Neural crest cell (in vitro differentiated cells): ENCODE data around the gene LDB2. TPM values are rescaled to one million over a fixed set of nuclear protein-coding genes. Genes with fewer than 3 reads are reported as not detected.

Experiments used
- DNase-seq: peaks from one replicate; pipeline ENCODE4 v3.0.0; 2021; ENCODE audit warnings: low read depth, mixed read lengths, low spot score
- H3K27ac Mint-ChIP-seq: one replicate; pipeline ENCODE4 v1.8.0; 2021; ENCODE audit warnings: mild to moderate bottlenecking, mixed read lengths; ENCODE audit not compliant: unreplicated experiment
- H3K27me3 Mint-ChIP-seq: 2 replicates; pipeline ENCODE4 v1.8.0; 2021; ENCODE audit warnings: low read depth, mild to moderate bottlenecking, mixed read lengths
- H3K36me3 Mint-ChIP-seq: 2 replicates; pipeline ENCODE4 v1.8.0; 2021; ENCODE audit warnings: low read depth, mild to moderate bottlenecking, mixed read lengths
- H3K4me1 Mint-ChIP-seq: 2 replicates; pipeline ENCODE4 v1.8.0; 2021; ENCODE audit warnings: mixed read lengths
- H3K4me3 Mint-ChIP-seq: one replicate; pipeline ENCODE4 v1.8.0; 2021; ENCODE audit warnings: mild to moderate bottlenecking, mixed read lengths
- H3K9me3 Mint-ChIP-seq: 2 replicates; pipeline ENCODE4 v1.8.0; 2021; ENCODE audit warnings: mixed read lengths
- total RNA-seq: library from RNA; stranded (reverse); gene quantifications from 2 replicates; pipeline ENCODE4 v1.2.1, GENCODE V29; 2021
- TF ChIP-seq, protein P1 (sequence below): fragments of 200-600 bp; sonication (generic); conservative IDR thresholded peaks from 2 replicates; pipeline ENCODE4 v1.5.0; 2021; ENCODE audit warnings: antibody characterized with exemption, mild to moderate bottlenecking

The LDB2 gene
- total RNA-seq, 1 donor from 2014 or later = 12.7 TPM

GRCh38 chr4:16785793-16786527 is 112.5 kb downstream of the LDB2 start:
- H3K27ac Mint-ChIP-seq = no peak overlapping the region

DNA sequence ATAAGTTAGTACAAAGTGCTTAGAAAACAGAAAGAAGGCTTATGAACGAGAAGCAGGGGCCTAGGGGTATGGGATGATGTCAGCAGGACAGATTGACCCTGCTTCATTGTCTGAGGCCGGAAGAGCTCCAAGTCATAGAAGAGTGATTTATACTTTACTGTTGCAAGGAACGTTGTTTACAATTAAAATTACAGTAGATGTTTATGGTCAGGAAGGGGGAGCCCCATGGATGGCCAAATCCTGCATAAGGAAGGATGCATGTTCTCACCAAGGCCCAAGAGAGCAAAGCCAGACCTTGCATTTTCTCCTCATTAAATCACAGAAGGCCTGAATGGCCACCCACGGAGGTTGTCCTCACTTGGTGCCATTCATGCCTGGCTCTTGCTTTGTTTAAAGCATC is 115.3 kb downstream of the LDB2 start:
- H3K4me1 Mint-ChIP-seq = peaks cover 15% of the 10 kb centered on the region
- peaks cover 3% of the 10 kb centered on the region for H3K9me3 Mint-ChIP-seq
- peaks cover 4% of the 10 kb centered on the region for H3K36me3 Mint-ChIP-seq
- H3K27ac Mint-ChIP-seq = peak overlapping the region; percentile 69
- TF ChIP-seq, protein P1, sequence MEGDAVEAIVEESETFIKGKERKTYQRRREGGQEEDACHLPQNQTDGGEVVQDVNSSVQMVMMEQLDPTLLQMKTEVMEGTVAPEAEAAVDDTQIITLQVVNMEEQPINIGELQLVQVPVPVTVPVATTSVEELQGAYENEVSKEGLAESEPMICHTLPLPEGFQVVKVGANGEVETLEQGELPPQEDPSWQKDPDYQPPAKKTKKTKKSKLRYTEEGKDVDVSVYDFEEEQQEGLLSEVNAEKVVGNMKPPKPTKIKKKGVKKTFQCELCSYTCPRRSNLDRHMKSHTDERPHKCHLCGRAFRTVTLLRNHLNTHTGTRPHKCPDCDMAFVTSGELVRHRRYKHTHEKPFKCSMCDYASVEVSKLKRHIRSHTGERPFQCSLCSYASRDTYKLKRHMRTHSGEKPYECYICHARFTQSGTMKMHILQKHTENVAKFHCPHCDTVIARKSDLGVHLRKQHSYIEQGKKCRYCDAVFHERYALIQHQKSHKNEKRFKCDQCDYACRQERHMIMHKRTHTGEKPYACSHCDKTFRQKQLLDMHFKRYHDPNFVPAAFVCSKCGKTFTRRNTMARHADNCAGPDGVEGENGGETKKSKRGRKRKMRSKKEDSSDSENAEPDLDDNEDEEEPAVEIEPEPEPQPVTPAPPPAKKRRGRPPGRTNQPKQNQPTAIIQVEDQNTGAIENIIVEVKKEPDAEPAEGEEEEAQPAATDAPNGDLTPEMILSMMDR = no peak
- no peaks in the 10 kb centered on the region for H3K27me3 Mint-ChIP-seq
- no peak overlapping the region for H3K4me3 Mint-ChIP-seq
- no peak for DNase-seq

More at GRCh38 chr4:16785793-16786527, 112.5 kb downstream of the LDB2 start:
- Mint-ChIP-seq H3K9me3 (peaks cover 3% of the 10 kb centered on the region), H3K27me3 (no peaks in the 10 kb centered on the region), H3K4me3 (no peak overlapping the region), H3K4me1 (peaks cover 19% of the 10 kb centered on the region), H3K36me3 (peaks cover 3% of the 10 kb centered on the region)
- TF ChIP-seq, protein P1 = no peak
- DNase-seq = no peak

DNA sequence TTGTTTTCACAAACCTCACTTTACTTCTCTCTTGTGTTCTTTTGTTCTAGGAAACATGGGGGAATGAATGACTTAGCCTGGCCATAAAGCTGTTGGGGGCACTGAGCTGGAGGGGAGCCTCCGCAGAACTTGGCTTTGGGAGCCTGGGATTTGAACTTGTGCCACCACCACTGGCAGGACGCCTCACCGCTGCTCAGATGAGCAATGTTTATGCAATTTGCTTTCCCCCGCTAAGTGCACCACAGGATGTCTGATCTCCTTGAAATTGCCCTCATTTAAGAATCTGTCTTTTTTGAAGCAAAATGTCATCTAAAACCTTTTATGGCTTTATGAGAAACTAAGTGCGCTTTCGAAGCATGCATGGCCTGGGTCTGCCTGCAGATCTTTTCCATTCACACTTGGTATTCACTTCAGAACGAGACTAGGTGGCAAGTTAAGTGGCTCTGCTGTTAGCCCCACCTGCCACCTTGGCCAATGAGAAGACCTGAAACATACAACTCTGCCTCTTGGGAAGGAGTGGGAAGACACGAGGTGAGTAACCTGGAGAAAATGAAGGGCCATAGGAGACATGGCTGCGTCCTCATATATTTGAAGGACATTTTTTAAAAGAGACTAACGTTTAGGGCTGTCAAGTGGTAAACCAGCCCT is 119.3 kb downstream of the LDB2 start:
- Mint-ChIP-seq H3K36me3 (peaks cover 4% of the 10 kb centered on the region), H3K27me3 (no peaks in the 10 kb centered on the region), H3K9me3 (peaks cover 3% of the 10 kb centered on the region), H3K27ac (no peak overlapping the region), H3K4me3 (no peak overlapping the region), H3K4me1 (peaks cover 22% of the 10 kb centered on the region)
- no peak for DNase-seq
- TF ChIP-seq, protein P1 = no peak

DNA sequence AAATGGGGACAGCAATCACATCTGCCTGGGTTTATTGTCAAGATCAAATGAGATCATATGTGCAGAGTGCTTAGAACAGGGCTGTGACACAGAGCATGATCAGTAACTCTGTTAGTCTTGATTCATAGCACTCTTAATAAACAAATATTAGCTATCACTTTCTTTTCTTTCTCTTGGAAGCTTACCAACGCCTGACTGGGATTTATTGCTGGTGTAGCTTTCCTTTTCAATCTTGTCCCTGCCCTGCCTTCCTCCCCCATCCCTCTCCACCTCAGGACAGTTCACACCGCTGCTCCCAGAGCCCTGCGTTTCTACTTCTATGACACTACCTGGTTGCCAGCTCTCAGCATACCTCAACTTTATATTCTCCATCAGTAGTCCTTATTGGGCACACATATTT is 120.7 kb downstream of the LDB2 start:
- no peak for DNase-seq
- H3K36me3 Mint-ChIP-seq = peaks cover 4% of the 10 kb centered on the region
- no peak overlapping the region for H3K27ac Mint-ChIP-seq

GRCh38 chr4:16775411-16776154 is 122.9 kb downstream of the LDB2 start:
- DNase-seq = no peak
- Mint-ChIP-seq H3K4me1 (peaks cover 8% of the 10 kb centered on the region), H3K27me3 (no peaks in the 10 kb centered on the region), H3K9me3 (no peaks in the 10 kb centered on the region), H3K4me3 (no peak overlapping the region), H3K36me3 (no peaks in the 10 kb centered on the region), H3K27ac (no peak overlapping the region)
- TF ChIP-seq, protein P1 = no peak

More for the DNA sequence above, 120.7 kb downstream of the LDB2 start:
- TF ChIP-seq, protein P1 = no peak
- Mint-ChIP-seq H3K9me3 (peaks cover 3% of the 10 kb centered on the region), H3K27me3 (no peaks in the 10 kb centered on the region), H3K4me1 (peaks cover 11% of the 10 kb centered on the region), H3K4me3 (no peak overlapping the region)
